GM12875 (cell line): ENCODE measurements around the gene GCK.

Source experiments
- H3K4me3 ChIP-seq: one replicate; pipeline ENCODE4 v1.5.1; 2011; ENCODE audit warnings: low read depth, low read length, control low read depth
- CTCF ChIP-seq: IDR thresholded peaks from 2 replicates; pipeline ENCODE4 v1.5.1; 2011; ENCODE audit warnings: low read depth, mild to moderate bottlenecking, control low read depth, inconsistent platforms, low read length, moderate library complexity, borderline replicate concordance; ENCODE audit not compliant: insufficient read depth

Gene GCK

DNA sequence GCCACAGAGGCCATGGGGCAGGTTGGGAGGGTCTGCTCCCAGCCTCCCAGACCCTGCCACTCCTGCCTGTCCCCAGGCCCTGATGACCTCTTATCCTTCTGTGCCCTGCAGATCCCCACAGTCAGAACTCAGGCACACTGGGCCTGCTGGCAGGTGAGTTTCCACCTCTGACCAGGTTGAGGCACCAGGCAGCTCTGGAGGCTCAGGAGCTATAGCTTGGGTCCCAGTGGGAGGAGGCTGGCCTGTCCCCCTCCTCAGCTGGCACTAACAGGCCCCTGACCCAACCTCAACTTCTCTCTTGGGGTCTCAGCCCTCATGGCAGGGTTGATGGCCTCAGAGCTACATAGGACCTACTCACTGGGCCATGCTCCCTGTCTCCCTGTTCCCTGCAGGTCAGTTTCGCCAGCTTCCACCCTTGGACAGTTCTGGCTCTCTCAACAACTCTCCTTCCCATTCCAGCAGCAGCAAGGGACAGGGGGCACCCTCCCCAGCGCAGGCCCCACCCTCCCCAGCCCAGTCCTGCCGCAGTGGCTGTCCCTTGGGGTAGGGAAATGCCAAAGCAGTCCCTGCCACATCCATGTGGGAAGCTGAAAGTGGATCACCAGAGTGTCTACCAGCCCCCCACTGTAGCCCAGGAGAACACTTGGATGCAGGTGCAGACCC, 87.8 kb downstream of the GCK start:
- no peak for TF ChIP-seq CTCF
- H3K4me3 ChIP-seq: no peak overlapping the region

DNA sequence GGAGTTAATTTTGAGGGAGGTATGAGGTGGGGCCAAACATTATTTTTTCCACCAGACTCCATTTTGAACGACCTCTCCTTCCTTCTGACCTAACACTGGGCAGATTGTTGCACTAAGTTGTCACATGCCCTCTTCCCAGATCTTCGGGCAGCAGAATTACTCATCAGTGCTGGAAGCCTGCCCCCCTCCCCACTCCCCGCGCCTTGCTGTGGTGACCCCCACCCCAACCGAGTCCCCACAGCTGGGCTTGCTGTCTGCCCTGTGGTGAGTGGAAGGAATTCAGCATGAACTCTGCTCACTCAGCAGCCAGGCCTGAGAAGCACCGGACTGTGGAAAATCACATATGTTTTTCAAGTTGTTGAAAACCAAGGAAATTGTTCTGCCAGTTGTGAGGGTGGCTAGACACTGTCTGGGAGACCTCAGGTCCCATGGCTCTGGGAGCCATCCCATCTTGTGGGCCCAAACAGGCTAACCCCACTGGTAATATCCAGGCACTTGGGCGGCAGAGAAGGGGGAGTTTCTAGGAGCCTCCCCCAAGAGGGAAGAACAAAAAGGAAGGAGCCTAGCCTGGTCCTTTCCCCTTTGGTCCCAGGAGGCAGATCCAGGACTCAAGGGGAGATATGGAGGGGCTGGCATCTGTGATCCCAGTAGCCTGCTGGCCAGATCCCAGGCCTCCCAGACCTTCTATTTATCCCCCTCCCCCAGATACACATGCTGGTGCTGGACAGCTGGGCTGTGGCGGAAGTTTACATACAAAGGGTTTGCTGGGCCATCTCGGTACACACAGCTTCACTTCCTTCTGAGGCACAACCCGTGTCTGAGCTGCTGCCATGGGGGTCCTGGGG, 88.6 kb downstream of the GCK start:
- H3K4me3 ChIP-seq: no peak overlapping the region
- no peak for TF ChIP-seq CTCF

DNA sequence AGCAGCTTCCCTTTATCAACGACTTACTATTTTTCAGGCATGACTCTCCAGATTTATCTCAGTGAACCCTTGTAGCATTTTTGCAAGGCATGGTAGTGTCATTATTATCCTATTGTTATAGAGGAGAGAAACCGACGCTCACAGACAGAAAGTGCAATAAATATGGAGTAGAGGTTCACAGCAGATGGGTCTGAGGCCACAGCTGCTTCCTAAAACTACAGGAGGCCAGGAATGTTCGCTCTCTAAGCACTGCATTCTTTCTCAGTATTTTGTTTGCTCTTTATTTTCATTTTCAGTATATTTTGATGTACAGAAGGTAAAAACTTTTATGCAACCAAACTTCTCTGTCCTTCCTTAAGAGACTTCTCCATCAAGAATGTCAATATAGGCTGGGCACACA, 89.6 kb downstream of the GCK start:
- no peak for TF ChIP-seq CTCF
- no peak overlapping the region for H3K4me3 ChIP-seq

DNA sequence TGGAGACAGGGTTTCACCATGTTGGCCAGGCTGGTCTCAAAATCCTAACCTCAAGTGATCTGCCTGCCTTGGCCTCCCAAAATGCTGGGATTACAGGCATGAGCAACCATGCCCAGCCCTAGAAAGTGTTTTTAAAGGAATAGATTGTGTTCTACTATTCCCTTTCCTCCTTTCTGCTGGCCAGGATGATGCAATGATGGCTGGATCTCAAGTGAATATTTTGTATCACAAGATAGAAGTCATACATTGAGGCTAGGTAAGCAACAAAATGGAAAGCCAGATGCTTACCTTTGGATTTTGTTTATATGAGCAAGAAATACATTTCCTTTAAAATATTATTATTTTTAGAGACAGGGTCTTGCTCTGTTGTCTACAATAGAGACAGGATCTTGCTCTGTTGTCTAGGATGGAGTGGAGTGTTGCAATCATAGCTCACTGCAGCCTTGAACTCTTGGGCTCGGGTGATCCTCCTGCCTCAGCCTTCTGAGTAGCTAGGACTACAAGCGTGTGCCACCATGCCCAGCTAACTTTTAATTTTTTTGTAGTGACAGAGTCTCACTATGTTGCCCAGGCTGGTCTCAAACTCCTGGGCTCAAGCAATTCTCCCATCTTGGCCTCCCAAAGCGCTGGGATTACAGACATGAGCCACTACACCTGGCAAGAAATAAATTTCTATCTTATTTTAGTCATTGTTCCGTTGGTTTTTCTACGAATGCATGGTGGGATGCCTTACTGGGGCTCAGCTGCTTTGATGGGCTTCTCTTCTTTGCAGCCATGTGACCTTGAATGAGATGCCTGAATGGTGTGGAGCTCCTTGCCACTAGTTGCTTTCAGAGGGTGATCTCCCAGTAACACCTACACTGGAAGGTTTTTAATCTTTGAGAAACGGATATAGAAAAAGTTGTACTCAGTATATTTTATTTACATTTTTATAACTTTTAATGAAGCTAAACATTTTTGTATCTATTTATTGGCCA, 90.9 kb downstream of the GCK start:
- no peak for TF ChIP-seq CTCF
- no peak overlapping the region for H3K4me3 ChIP-seq

DNA sequence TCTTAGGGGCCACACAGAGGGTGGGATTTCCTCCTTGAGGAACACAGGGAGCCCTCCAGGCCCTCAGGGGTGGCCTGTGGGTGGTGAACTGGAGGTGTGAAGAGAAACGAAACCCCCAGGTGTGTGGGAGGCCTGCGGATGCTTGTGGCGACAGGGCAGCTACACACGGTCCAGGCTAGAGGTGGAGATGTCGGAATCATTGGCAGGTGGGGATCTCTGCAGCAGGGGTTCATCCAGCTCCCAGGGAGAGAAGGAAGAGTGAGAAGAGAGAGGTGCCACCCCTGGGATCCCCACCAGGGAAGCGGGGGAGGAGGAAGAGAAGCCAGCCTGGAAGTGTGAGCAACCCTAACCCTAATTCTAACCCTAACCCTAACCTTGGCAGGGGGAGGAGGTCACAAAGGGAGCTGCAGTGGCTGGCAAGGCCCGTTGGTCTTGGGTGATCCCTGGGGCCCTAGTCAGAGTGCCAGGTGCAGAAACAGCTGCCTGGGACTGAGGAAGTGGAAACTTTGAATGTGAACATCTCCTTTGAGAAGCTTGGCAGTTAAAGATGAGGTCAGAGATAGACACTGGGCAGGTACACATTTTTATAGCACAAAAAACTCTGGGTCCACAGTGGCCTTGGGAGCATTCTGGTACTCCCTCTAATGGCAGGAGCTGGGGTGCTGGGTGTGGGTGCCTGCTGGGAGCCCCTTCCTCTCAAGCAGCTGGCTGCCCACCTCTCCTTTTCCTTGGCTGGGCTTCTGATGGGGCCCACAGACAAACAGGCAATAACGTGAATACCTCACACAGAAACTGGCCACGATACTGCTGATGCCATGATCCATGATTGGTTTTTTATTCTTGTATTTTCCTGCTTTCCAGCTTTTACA, 91.9 kb downstream of the GCK start:
- H3K4me3 ChIP-seq: no peak overlapping the region
- TF ChIP-seq CTCF: no peak

DNA sequence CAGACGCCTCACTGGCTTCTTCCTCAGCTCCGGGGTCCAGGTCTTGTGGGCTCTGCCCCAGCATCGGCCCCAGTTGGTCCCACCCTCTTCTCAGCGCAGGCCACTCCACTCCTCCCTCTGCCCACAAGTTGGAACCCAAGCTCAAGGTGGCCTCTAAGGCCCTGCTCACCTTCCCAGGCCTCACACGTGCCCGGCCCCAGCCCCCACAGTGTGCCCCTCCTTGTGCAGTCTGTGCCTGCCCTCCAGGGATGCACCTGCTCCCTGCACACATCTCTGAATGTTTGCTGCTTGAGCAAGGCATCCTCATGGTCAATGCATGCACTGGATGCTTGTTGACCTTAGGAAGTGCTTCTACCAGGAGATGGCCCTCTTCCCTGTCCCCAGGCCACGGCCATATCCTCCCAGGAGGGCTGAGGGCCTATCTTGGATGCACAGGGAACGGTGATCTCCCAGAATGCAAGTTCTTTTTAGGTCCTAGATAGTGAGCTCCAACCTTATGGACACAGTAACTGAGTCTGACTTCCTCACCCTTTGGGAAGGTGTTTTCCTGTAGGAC, 92.8 kb downstream of the GCK start:
- no peak overlapping the region for H3K4me3 ChIP-seq
- TF ChIP-seq CTCF: no peak
